Keratinocyte (primary cell): ENCODE data around the gene TMEM201.

Experiments used
- CTCF ChIP-seq, 3 experiments: IDR thresholded peaks in 1 of 3; conservative IDR thresholded peaks in 1 of 3; optimal IDR thresholded peaks in 1 of 3; 2 replicates in 2 of 3; 3 replicates in 1 of 3; pipeline versions ENCODE3 to v1.5.1; 2011; ENCODE audit warnings: low read length in 3 of 3, mild to moderate bottlenecking in 3 of 3, moderate library complexity in 2 of 3, control low read depth in 1 of 3, inconsistent platforms in 1 of 3; ENCODE audit not compliant: insufficient read depth in 2 of 3; ENCODE audit errors: extremely low read depth in 1 of 3
- EZH2 ChIP-seq: IDR thresholded peaks from one replicate; pipeline ENCODE4 v1.6.1; 2012; ENCODE audit warnings: inconsistent platforms, mild to moderate bottlenecking, low read length, moderate library complexity

GRCh38 chr1:9606948-9607347, 18.2 kb downstream of the TMEM201 start:
- TF ChIP-seq CTCF (optimal IDR thresholded peaks at IDR 0.05 in 1 of 3, IDR thresholded peaks at IDR 0.05 in 1 of 3, conservative IDR thresholded peaks at IDR 0.05 in 1 of 3; ENCODE audit: extremely low read depth in 1 of 3, insufficient read depth in 2 of 3, low read length in 3 of 3) (no peak), EZH2 (no peak)
